Thoracic aorta (tissue), 2 donors: ENCODE results near the gene LILRA1. TPM values are rescaled to one million over a fixed set of nuclear protein-coding genes. Genes with fewer than 3 reads are reported as not detected.
"Not testable (repeated sequence)": the region's sequence is repeated elsewhere in the genome, so short reads cannot be mapped to it uniquely, and the experiment has no call there.

Experiments
- ATAC-seq: fragments of 150-250 bp; one replicate; pipeline ENCODE4 v1.8.0; 2017; ENCODE audit warnings: low read depth; ENCODE audit not compliant: insufficient number of reproducible peaks, low FRiP score
- DNase-seq: peaks from one replicate; pipeline ENCODE4 v3.0.0-alpha.2; 2020; ENCODE audit warnings: low spot score
- H3K27ac ChIP-seq, 2 donors: fragments of 200-600 bp; sonication (generic); 1 replicate in 1 of 2; 2 replicates in 1 of 2; pipeline ENCODE4 v1.5.1; 2016; ENCODE audit warnings: mild to moderate bottlenecking in 2 of 2, moderate library complexity in 2 of 2
- H3K27me3 ChIP-seq: fragments of 200-600 bp; sonication (generic); replicated peaks from 2 replicates; pipeline ENCODE4 v1.6.0; 2016; ENCODE audit warnings: mild to moderate bottlenecking; ENCODE audit not compliant: insufficient read depth
- H3K36me3 ChIP-seq: fragments of 200-600 bp; sonication (generic); one replicate; pipeline ENCODE4 v1.5.1; 2016
- H3K4me1 ChIP-seq, 2 donors: fragments of 200-600 bp; sonication (generic); 1 replicate in 1 of 2; 2 replicates in 1 of 2; pipeline versions ENCODE4 v1.5.1 to v1.6.0; 2016; ENCODE audit warnings: low read depth in 2 of 2, mild to moderate bottlenecking in 1 of 2; ENCODE audit not compliant: control insufficient read depth in 1 of 2
- H3K4me3 ChIP-seq: fragments of 200-600 bp; sonication (generic); 2 replicates; pipeline ENCODE4 v1.5.1; 2016; ENCODE audit warnings: mild to moderate bottlenecking
- H3K9me3 ChIP-seq: fragments of 200-600 bp; sonication (generic); 2 replicates; pipeline ENCODE4 v1.5.1; 2016
- total RNA-seq, 2 donors: library from RNA; depleted of rRNA; stranded (reverse); fragments of >200 nt; gene quantifications; one replicate each; pipeline versions ENCODE4 v1.1.0 to v1.2.3, GENCODE V29; 2016
- TF ChIP-seq, protein P1 (sequence below): fragments of 200-600 bp; sonication (generic); IDR thresholded peaks from one replicate; pipeline ENCODE4 v1.5.1; 2019; ENCODE audit warnings: antibody characterized with exemption

The LILRA1 gene
- total RNA-seq, 2 donors from 2014 or later, result 2.7 to 3.0 TPM

- no peak for ATAC-seq
- Histone ChIP-seq H3K36me3 (no peaks in the 10 kb centered on the region), H3K4me3 (peak overlapping the region; percentile 47), H3K4me1 (no peaks in the 10 kb centered on the region), H3K27me3 (no peaks in the 10 kb centered on the region), H3K27ac (no peak overlapping the region), H3K9me3 (no peaks in the 10 kb centered on the region)
- no peak for DNase-seq
- TF ChIP-seq, protein P1, sequence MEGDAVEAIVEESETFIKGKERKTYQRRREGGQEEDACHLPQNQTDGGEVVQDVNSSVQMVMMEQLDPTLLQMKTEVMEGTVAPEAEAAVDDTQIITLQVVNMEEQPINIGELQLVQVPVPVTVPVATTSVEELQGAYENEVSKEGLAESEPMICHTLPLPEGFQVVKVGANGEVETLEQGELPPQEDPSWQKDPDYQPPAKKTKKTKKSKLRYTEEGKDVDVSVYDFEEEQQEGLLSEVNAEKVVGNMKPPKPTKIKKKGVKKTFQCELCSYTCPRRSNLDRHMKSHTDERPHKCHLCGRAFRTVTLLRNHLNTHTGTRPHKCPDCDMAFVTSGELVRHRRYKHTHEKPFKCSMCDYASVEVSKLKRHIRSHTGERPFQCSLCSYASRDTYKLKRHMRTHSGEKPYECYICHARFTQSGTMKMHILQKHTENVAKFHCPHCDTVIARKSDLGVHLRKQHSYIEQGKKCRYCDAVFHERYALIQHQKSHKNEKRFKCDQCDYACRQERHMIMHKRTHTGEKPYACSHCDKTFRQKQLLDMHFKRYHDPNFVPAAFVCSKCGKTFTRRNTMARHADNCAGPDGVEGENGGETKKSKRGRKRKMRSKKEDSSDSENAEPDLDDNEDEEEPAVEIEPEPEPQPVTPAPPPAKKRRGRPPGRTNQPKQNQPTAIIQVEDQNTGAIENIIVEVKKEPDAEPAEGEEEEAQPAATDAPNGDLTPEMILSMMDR, result no peak
These were observed 23.6 kb downstream of the LILRA1 start for GRCh38 chr19:54616821-54617560.

DNA sequence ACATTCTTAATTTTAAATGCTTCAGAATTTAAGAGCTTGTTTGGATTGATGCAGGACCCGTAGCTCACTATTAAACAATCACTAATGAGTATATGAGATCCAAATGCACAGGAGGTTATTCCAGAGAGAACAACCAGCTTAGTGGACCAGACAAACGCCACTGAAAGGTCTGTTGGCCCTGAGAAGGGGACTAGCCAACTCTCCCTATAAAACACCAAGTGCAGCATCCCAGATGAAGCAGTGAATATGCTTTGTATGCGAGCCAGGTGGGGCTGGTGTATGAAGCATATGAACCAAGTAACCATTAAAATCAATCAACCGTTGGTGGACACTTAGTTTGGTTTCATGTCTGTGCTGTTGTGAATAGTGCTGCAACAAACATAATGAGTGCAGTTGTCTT lies 27.0 kb downstream of the LILRA1 start:
- Histone ChIP-seq H3K36me3 (no peaks in the 10 kb centered on the region), H3K4me3 (peak overlapping the region; percentile 1), H3K4me1 (no peaks in the 10 kb centered on the region), H3K9me3 (no peaks in the 10 kb centered on the region), H3K27me3 (no peaks in the 10 kb centered on the region), H3K27ac (no peak overlapping the region)
- TF ChIP-seq, protein P1, result no peak
- ATAC-seq (no peak), DNase-seq (no peak)

GRCh38 chr19:54622431-54622830 lies 29.0 kb downstream of the LILRA1 start:
- Histone ChIP-seq H3K4me3 (no peak overlapping the region), H3K9me3 (no peaks in the 10 kb centered on the region), H3K27me3 (no peaks in the 10 kb centered on the region), H3K36me3 (no peaks in the 10 kb centered on the region), H3K27ac (no peak overlapping the region), H3K4me1 (no peaks in the 10 kb centered on the region)
- no peak for ATAC-seq
- DNase-seq, result no peak
- TF ChIP-seq, protein P1, result no peak

- DNase-seq, H3K27me3 ChIP-seq, ATAC-seq, H3K4me1 ChIP-seq, H3K4me3 ChIP-seq, H3K9me3 ChIP-seq, H3K36me3 ChIP-seq, H3K27ac ChIP-seq: not testable (repeated sequence)
These were observed 30.8 kb downstream of the LILRA1 start for GRCh38 chr19:54624234-54624633.

- H3K36me3 ChIP-seq, DNase-seq, H3K4me3 ChIP-seq, H3K9me3 ChIP-seq, H3K4me1 ChIP-seq, H3K27me3 ChIP-seq, ATAC-seq, H3K27ac ChIP-seq: not testable (repeated sequence)
These were observed 31.7 kb downstream of the LILRA1 start for GRCh38 chr19:54624934-54625730.

- Histone ChIP-seq H3K27me3 (no peaks in the 10 kb centered on the region), H3K4me1 (no peaks in the 10 kb centered on the region), H3K4me3 (no peak overlapping the region), H3K9me3 (no peaks in the 10 kb centered on the region), H3K27ac (no peak overlapping the region), H3K36me3 (no peaks in the 10 kb centered on the region)
- TF ChIP-seq, protein P1, result no peak
- ATAC-seq (no peak), DNase-seq (no peak)
These were observed 33.3 kb downstream of the LILRA1 start for GRCh38 chr19:54626757-54627156.

GRCh38 chr19:54627912-54628311 lies 34.5 kb downstream of the LILRA1 start:
- not testable (repeated sequence) for H3K4me1 ChIP-seq, H3K27ac ChIP-seq, H3K36me3 ChIP-seq, H3K9me3 ChIP-seq, H3K27me3 ChIP-seq, DNase-seq, ATAC-seq, H3K4me3 ChIP-seq

GRCh38 chr19:54630262-54630661 lies 36.8 kb downstream of the LILRA1 start, which contains the start of gene LILRB1:
Gene LILRB1, plus strand, starts transcription at chr19:54630484. Its CDS starts 590 bp downstream, at chr19:54631074.
- H3K27ac ChIP-seq, H3K9me3 ChIP-seq, ATAC-seq, DNase-seq, H3K36me3 ChIP-seq, H3K27me3 ChIP-seq, H3K4me1 ChIP-seq: not testable (repeated sequence)
- peak within 1 kb of the TSS; percentile 36 for H3K4me3 ChIP-seq
